Mesodermal cell (in vitro differentiated cells): ENCODE data around the gene OR2B2.

Source experiments
- H3K27ac ChIP-seq: 2 replicates; pipeline ENCODE4 v1.7.0; 2013; ENCODE audit warnings: mild to moderate bottlenecking, low read depth, low read length, moderate library complexity; ENCODE audit not compliant: severe bottlenecking
- H3K36me3 ChIP-seq: 2 replicates; pipeline ENCODE4 v1.7.1; 2013; ENCODE audit warnings: mild to moderate bottlenecking, low read length, moderate library complexity; ENCODE audit not compliant: control insufficient read depth, insufficient read depth
- H3K4me1 ChIP-seq: one replicate; pipeline ENCODE4 v1.7.1; 2013; ENCODE audit warnings: mild to moderate bottlenecking, low read length; ENCODE audit not compliant: insufficient read depth, control insufficient read depth, poor library complexity, severe bottlenecking
- H3K4me3 ChIP-seq: 2 replicates; pipeline ENCODE4 v1.7.0; 2013; ENCODE audit warnings: low read length, control low read depth, mild to moderate bottlenecking; ENCODE audit not compliant: insufficient read depth, poor library complexity, severe bottlenecking; ENCODE audit errors: extremely low read depth
- H3K9me3 ChIP-seq: 2 replicates; pipeline ENCODE4 v1.7.1; 2013; ENCODE audit warnings: mild to moderate bottlenecking, low read length, moderate library complexity; ENCODE audit not compliant: control insufficient read depth
- WGBS, 2 experiments: methylation state at CpG; one replicate each; pipeline ENCODE4 v1.1.5; 2013; ENCODE audit warnings: missing lambda C conversion rate in 2 of 2; ENCODE audit not compliant: insufficient coverage in 2 of 2; 5-methylcytosine and 5-hydroxymethylcytosine counted together

OR2B2 gene

GRCh38 chr6:27867051-27867944 is 44.9 kb downstream of the OR2B2 start:
- Histone ChIP-seq H3K4me3 (peak overlapping the region; percentile 62), H3K36me3 (no peaks in the 10 kb centered on the region), H3K27ac (peak overlapping the region; percentile 85), H3K4me1 (peaks cover 2% of the 10 kb centered on the region), H3K9me3 (peaks cover 7% of the 10 kb centered on the region)
- WGBS, 2 experiments = 1 to 6% methylated on average over 34 to 44 of the region's 45 CpGs

- no peaks in the 10 kb centered on the region for H3K36me3 ChIP-seq
- peaks cover under 1% of the 10 kb centered on the region for H3K4me1 ChIP-seq
- WGBS, 2 experiments = 0 to 3% methylated on average over 18 to 24 of the region's 27 CpGs
- H3K4me3 ChIP-seq = peak overlapping the region; percentile 62
- peaks cover 7% of the 10 kb centered on the region for H3K9me3 ChIP-seq
- H3K27ac ChIP-seq = peak overlapping the region; percentile 85
Measured at GRCh38 chr6:27866357-27867050, 45.7 kb downstream of the OR2B2 start.

- Histone ChIP-seq H3K36me3 (no peaks in the 10 kb centered on the region), H3K4me1 (peaks cover 4% of the 10 kb centered on the region), H3K27ac (peak overlapping the region; percentile 85), H3K9me3 (peaks cover 7% of the 10 kb centered on the region), H3K4me3 (peak overlapping the region; percentile 62)
- 3 to 6% methylated on average over 14 to 17 of the region's 17 CpGs for WGBS, 2 experiments
Measured at GRCh38 chr6:27865850-27866356, 46.3 kb downstream of the OR2B2 start.

- WGBS, 2 experiments = 19 to 21% methylated on average over 53 to 54 of the region's 58 CpGs
- H3K27ac ChIP-seq = peak overlapping the region; percentile 85
Measured at GRCh38 chr6:27864906-27865849, 47.0 kb downstream of the OR2B2 start.

GRCh38 chr6:27863962-27864905 is 48.0 kb downstream of the OR2B2 start:
- Histone ChIP-seq H3K4me3 (no peak overlapping the region), H3K36me3 (no peaks in the 10 kb centered on the region), H3K9me3 (peaks cover 7% of the 10 kb centered on the region), H3K27ac (no peak overlapping the region), H3K4me1 (peaks cover 8% of the 10 kb centered on the region)
- 94 to 97% methylated on average over 33 to 47 of the region's 51 CpGs for WGBS, 2 experiments

More at GRCh38 chr6:27864906-27865849, 47.0 kb downstream of the OR2B2 start:
- Histone ChIP-seq H3K4me1 (peaks cover 8% of the 10 kb centered on the region), H3K36me3 (no peaks in the 10 kb centered on the region), H3K9me3 (peaks cover 7% of the 10 kb centered on the region), H3K4me3 (peak overlapping the region; percentile 62)

- peaks cover 7% of the 10 kb centered on the region for H3K9me3 ChIP-seq
- no peak overlapping the region for H3K27ac ChIP-seq
- no peaks in the 10 kb centered on the region for H3K36me3 ChIP-seq
- peaks cover 8% of the 10 kb centered on the region for H3K4me1 ChIP-seq
- 94% methylated on average over 5 to 6 of the region's 6 CpGs for WGBS, 2 experiments
- H3K4me3 ChIP-seq = no peak overlapping the region
Measured at GRCh38 chr6:27862396-27863066, 49.7 kb downstream of the OR2B2 start.

GRCh38 chr6:27861861-27862260 is 50.3 kb downstream of the OR2B2 start:
- peaks cover 8% of the 10 kb centered on the region for H3K4me1 ChIP-seq
- no peak overlapping the region for H3K4me3 ChIP-seq
- H3K27ac ChIP-seq = no peak overlapping the region

GRCh38 chr6:27861276-27861840 is 50.8 kb downstream of the OR2B2 start:
- peaks cover 7% of the 10 kb centered on the region for H3K9me3 ChIP-seq
- WGBS, 2 experiments = no CpG with 5 or more reads among the region's 2 CpGs
- no peaks in the 10 kb centered on the region for H3K36me3 ChIP-seq
- H3K4me3 ChIP-seq = no peak overlapping the region
- H3K27ac ChIP-seq = no peak overlapping the region
- peaks cover 8% of the 10 kb centered on the region for H3K4me1 ChIP-seq

More at GRCh38 chr6:27861861-27862260, 50.3 kb downstream of the OR2B2 start:
- H3K9me3 ChIP-seq = peaks cover 7% of the 10 kb centered on the region
- no peaks in the 10 kb centered on the region for H3K36me3 ChIP-seq
